HG02885 (cell line): ENCODE data around the gene DUS1L.

ENCODE experiments used
- ATAC-seq: cut with Tn5 transposase; IDR thresholded peaks from one replicate; pipeline ENCODE4 v1.9.1; 2021; ENCODE audit warnings: mild to moderate bottlenecking; ENCODE audit not compliant: unreplicated experiment, poor library complexity

Gene DUS1L

DNA sequence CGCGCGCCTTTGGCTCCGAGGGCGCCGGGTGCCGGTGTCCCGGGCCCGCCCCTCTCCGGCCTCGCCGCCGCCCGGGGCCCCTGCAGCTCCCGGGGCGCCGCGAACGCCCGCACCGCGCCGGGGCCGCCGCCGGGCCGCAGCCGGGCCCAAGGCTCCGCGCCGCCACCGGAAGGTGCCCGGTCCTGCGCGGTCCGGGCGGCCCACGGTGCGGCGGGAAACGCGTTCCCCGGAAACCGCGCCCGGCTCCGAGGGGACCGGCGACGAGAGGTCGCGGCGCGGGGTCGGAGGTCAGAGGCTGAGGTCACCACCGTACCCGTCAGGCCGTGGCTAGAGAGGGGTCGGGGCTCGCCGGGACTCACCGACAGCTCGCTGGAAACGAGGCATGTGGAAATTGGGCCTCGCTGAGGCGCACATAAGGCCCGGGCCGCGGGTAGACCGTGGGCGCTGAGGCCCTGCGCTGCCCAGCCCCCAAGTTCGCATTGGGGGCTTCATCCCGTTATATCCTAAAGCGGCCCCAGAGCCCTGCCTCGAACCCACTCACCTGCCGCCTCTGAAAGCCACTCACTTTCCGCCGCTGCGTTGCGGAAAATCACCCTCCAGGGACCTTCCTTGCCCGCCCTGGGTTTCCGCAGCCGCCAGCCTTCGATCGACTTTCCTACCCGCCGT is at the start of gene DUS1L:
Gene DUS1L (minus strand): TSS at position 167 of the 666 bp plus-strand sequence. CDS start 745 bp downstream, outside the sequence.
- peak; percentile 78 for ATAC-seq

DNA sequence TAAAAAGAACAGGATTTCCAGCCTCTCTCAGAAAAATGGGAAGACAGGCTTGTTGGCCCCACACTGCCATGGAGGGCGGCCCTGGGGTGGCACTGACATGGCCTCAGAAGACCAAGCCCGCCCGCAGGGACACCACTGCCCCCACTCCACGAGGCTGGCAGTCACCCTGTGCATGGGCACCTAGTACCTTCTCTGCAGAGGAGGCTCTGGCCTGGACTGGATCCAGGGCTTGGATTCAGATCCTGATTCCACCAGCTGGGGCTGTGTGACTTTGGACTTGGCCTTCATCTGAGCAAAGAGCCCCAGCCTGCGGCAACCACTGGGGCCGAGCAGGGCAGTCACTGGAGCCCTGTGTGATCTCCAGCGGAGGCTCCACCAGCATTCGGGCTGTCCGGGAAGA is 49.3 kb upstream of the DUS1L start:
- no peak for ATAC-seq

- no peak for ATAC-seq
Measured at GRCh38 chr17:82114447-82114846, 48.8 kb upstream of the DUS1L start.

DNA sequence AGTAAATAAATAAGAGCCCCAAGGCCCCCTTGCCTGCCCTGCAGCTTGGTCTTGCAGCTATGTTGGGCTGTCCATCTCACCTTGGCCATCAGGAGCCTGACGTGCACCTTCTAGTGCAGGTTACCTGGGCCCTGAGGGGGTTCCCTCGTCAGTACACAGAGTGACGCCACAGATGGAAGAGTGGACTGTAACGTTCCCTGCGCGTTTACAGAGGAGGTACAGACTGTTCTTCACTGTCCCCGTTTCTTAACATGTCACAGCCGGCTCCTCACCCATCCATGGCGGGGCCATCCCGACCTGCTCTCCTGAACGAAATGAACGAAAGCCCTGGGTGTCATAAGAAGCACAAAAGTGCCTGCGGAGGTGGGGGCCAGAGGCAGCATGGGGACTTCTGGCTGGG is 48.3 kb upstream of the DUS1L start:
- no peak for ATAC-seq

GRCh38 chr17:82113422-82113821 is 47.8 kb upstream of the DUS1L start:
- ATAC-seq, result no peak

DNA sequence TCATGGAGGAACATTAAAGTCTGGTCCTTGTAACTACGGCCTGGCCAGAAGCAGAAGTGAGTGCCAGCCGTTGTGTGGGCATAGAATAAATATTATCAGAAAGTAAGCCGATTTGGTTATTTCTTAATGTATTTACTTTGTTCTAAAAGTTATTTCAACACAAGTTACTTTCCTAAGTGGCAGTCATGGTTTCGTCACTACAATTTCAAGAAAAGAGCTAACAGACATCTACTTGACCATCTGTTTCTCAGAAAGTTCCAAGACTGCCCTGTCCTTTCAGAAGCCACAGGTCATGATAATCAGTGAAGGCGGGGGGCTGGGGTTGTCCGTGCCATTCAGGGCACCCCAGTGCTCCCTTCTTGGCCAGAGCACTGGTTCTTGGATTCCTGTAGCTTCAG is 47.3 kb upstream of the DUS1L start:
- ATAC-seq, result no peak

GRCh38 chr17:82112181-82112913 is 46.7 kb upstream of the DUS1L start:
- ATAC-seq, result no peak

- no peak for ATAC-seq
Measured at GRCh38 chr17:82110298-82110697, 44.7 kb upstream of the DUS1L start.

GRCh38 chr17:82108961-82109475 is 43.4 kb upstream of the DUS1L start:
- no peak for ATAC-seq

DNA sequence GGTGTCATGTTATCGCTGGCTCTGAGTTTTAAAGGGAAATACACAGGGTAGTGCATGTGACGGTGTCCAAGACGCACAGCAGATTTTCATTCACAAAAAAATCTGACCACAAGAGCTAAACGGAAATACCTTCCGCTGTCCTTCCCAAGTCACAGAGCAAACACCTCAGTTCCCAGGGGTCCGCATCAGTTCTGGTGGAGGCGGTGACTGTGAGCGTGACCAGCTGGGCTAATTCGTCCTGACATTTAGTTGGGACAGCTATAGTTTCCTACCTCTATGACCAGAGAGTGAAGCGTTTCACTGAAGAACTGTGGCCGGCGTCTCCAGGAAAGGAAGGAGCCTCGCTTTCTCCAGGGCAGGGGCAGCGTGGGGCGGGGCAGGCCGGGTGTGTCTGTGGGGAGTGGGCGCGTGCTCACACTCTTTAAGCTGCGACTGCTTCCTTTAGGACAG is 42.9 kb upstream of the DUS1L start:
- ATAC-seq, result no peak

DNA sequence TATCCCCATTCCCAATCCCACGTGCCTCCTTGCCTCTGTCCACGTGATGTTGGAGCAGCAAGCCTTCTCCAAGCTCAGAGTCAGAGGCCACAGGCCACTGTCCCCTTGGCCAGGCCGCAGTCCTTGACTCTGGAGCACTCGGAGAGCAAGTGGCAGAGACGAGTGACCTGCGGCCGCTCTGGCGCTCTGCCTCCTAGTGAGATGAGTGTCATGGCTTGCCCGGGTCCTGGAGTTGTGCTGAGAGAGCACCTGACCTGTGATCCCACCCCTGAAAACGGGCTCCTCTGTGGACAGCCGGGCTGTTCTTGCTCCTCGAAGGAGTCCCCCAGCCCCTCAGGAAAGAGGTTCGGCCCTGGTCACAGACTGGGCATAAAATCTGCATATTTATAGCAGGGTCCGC is 42.4 kb upstream of the DUS1L start:
- ATAC-seq, result no peak

GRCh38 chr17:82107341-82107860 is 41.8 kb upstream of the DUS1L start:
- ATAC-seq, result no peak

GRCh38 chr17:82106688-82107305 is 41.2 kb upstream of the DUS1L start:
- ATAC-seq, result no peak

DNA sequence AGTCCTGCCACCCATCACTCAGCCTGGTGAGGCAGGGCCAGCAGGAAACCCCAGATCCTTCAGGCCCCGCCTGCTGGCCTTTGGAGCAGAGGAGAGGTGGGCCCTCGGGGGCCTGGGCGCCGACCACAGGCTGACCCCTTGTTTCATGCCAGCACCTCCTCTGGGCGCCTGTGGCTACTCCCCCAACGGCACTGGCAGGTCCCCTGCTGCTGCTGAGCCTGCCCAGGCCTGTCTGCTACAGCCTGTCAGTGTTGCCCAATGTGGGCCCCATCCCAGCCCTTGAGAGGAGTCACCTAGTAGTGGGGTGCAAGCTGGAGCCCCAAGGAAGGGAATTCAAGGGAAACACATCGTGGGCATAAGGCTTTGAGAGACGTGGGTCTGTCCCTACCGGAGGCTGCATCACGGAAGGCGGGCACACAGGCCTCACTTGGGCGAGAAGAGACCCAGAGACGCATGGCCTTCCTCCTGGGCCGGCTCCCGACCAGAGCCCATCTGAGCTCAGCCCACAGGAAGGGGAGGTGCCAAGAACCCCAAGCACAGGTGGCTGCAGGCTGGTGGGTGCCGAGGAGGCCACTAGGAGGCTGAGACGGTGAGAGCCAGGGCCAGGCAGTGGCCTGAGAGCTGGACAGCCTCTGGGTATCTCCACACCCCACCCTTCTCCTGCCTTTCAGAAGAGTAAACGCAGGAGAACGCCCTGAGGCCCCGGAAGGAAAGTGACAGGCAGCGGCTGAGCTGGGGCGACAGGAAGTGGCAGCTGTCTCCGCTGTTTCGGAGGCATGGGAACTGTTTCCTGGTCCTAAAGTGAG is 40.5 kb upstream of the DUS1L start:
- ATAC-seq, result peak; percentile 79

GRCh38 chr17:82105417-82105881 is 39.8 kb upstream of the DUS1L start:
- no peak for ATAC-seq

DNA sequence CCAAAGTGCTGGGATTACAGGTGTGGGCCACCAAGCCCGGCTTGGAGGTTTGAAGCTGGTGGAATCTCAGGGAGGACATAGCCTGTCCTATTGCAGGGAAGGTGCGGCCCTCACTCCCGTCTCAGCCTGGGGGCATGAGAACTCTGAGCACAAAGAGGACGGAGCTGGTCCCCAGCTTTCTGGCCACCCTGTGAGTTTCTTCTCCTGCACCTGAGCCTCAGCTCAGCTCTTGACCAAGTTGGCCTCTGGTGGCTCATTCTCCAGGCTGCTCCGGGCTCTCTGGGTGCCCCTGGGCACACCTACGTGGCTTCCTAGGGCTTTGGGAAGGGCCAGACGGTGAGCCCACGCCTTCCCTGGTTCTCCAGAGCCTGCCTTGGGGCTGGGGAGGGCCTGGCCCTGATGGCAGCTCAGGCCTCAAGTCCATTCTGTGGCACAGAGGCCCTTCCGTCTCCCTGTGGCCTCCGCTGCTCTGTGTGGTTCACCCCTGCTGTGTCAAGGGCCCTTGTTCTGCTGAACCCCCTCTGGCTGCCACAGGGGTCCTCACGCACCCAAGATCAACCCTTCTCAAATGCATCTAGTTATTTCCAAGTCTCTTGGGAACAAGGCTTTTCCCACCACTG is 39.3 kb upstream of the DUS1L start:
- no peak for ATAC-seq

- no peak for ATAC-seq
Measured at GRCh38 chr17:82103553-82104451, 38.2 kb upstream of the DUS1L start.

DNA sequence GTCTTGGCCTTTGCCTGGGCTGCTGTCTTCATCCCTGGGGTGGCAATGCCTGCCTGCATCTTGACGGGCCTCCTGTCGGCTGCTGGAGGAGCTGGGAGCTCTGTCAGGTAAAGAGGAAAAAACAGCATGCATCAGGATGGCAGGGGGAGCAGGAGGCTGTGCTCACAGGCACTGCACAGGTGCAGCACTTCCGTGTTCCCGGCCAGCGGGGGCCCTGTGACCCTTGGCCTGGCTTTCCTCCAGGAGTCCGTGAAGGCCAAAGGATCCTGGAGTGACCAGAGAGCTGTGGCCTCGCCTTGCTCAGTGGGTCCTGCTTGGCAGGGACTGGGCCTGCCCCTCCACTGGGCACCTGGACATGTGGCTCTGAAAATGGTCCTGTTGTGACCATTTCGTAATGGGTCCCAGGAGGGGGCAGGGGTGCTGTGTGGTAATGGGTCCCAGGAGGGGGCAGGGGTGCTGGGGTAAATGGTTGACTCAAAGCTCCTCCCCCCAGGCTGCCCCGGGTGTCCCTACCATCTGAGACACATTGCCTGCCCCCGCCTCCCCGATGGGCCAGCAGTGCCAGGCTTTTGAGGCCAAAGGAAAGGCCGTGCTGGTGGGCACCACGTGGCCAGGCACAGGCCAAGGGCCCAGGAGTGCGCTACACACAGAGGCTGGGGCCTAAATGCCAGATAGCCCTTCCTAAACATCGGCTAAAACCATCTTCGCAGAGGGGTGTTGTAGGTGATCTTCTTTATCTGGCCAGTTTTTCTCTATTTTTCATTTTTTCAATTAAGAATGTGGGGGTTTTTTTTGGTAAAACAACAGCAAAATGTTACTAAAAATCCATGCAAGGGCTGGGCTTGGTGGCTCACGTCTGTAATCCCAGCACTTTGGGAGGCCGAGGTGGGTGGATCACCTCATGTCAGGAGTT is 36.4 kb upstream of the DUS1L start:
- no peak for ATAC-seq
